GM19238 (cell line): ENCODE data around the gene SMIM38.

Experiments used
- DNase-seq: peaks from one replicate; pipeline ENCODE4 v3.0.0; 2011; ENCODE audit warnings: low spot score; ENCODE audit not compliant: insufficient read length

The SMIM38 gene

GRCh38 chr11:69155302-69156234 is at the start of gene SMIM38:
TSS of gene SMIM38 (plus strand) at chr11:69155935. CDS start at chr11:69157847, 1,912 bp downstream.
- DNase-seq, result no peak

- no peak for DNase-seq
Observed at GRCh38 chr11:69106031-69106811, 49.5 kb upstream of the SMIM38 start.

- no peak for DNase-seq
Observed at GRCh38 chr11:69107413-69107812, 48.3 kb upstream of the SMIM38 start.

- DNase-seq, result no peak
Observed at GRCh38 chr11:69108030-69108429, 47.7 kb upstream of the SMIM38 start.

- DNase-seq, result no peak
Observed at GRCh38 chr11:69108559-69108958, 47.2 kb upstream of the SMIM38 start.

GRCh38 chr11:69109101-69109500 is 46.6 kb upstream of the SMIM38 start:
- DNase-seq, result no peak

- no peak for DNase-seq
Observed at GRCh38 chr11:69110451-69110850, 45.3 kb upstream of the SMIM38 start.

GRCh38 chr11:69111624-69112542 is 43.9 kb upstream of the SMIM38 start:
- no peak for DNase-seq

GRCh38 chr11:69113226-69113625 is 42.5 kb upstream of the SMIM38 start:
- DNase-seq, result no peak

- no peak for DNase-seq
Observed at GRCh38 chr11:69113646-69114340, 41.9 kb upstream of the SMIM38 start.

- no peak for DNase-seq
Observed at GRCh38 chr11:69114362-69114761, 41.4 kb upstream of the SMIM38 start.

GRCh38 chr11:69114811-69115523 is 40.8 kb upstream of the SMIM38 start:
- DNase-seq, result no peak

GRCh38 chr11:69115586-69116560 is 39.9 kb upstream of the SMIM38 start:
- DNase-seq, result no peak

GRCh38 chr11:69116671-69117070 is 39.1 kb upstream of the SMIM38 start:
- no peak for DNase-seq

- DNase-seq, result no peak
Observed at GRCh38 chr11:69119190-69119589, 36.5 kb upstream of the SMIM38 start.

- DNase-seq, result no peak
Observed at GRCh38 chr11:69120096-69120875, 35.4 kb upstream of the SMIM38 start.

GRCh38 chr11:69121021-69121420 is 34.7 kb upstream of the SMIM38 start:
- DNase-seq, result no peak
